SK-N-MC (cell line): ENCODE measurements around the gene BTG2.

Experiments used
- EZH2 ChIP-seq: fragments of 200-600 bp; sonication (generic); IDR thresholded peaks from one replicate; pipeline ENCODE4 v1.6.1; 2017; ENCODE audit warnings: antibody characterized with exemption
- FOXP2 ChIP-seq: optimal IDR thresholded peaks from 2 replicates; pipeline ENCODE3; 2011; ENCODE audit warnings: mild to moderate bottlenecking, moderate library complexity; ENCODE audit not compliant: insufficient read depth; ENCODE audit errors: extremely low read length, control extremely low read depth
- POLR2AphosphoS5 ChIP-seq: IDR thresholded peaks from 2 replicates; pipeline ENCODE4 v1.6.1; 2012; ENCODE audit warnings: mild to moderate bottlenecking, low read depth, low read length, borderline replicate concordance

- TF ChIP-seq POLR2AphosphoS5 (no peak), EZH2 (no peak), FOXP2 (no peak)
Observed at GRCh38 chr1:203318229-203318517, 12.9 kb downstream of the BTG2 start.
